Activated CD8-positive, alpha-beta T cell treated with anti-CD3 and anti-CD28 coated beads for 36 hours (primary cell): ENCODE results near the gene WNT9A. TPM values are rescaled to one million over a fixed set of nuclear protein-coding genes. Genes with fewer than 3 reads are reported as not detected.

ENCODE experiments used
- ATAC-seq: fragments of 200-7000 bp; cut with Tn5 transposase; one replicate; pipeline ENCODE4 v1.10.0; 2021; ENCODE audit warnings: mild to moderate bottlenecking, moderate library complexity
- CTCF ChIA-PET: fragments of 350-600 bp; sonication (Branson Sonifier 250); formaldehyde crosslinking; loops from one replicate; lab custom pipeline; 2021; ENCODE audit warnings: antibody characterized with exemption; lab: Charles Lee
- POLR2A ChIA-PET: fragments of 350-600 bp; sonication (Branson Sonifier 250); formaldehyde crosslinking; loops from one replicate; lab custom pipeline; 2021; ENCODE audit warnings: antibody characterized with exemption; lab: Charles Lee
- DNase-seq: peaks from one replicate; pipeline ENCODE4 v3.0.0-alpha.2; 2020
- H3K27ac Mint-ChIP-seq: one replicate; pipeline ENCODE4 v1.8.0; 2021; ENCODE audit warnings: mild to moderate bottlenecking, mixed read lengths
- H3K27me3 Mint-ChIP-seq: one replicate; pipeline ENCODE4 v1.8.0; 2021; ENCODE audit warnings: mixed read lengths
- H3K36me3 Mint-ChIP-seq: one replicate; pipeline ENCODE4 v1.8.0; 2021; ENCODE audit warnings: low read depth, mixed read lengths
- H3K4me1 Mint-ChIP-seq: one replicate; pipeline ENCODE4 v1.8.0; 2021; ENCODE audit warnings: low read depth, mixed read lengths
- H3K4me3 Mint-ChIP-seq: one replicate; pipeline ENCODE4 v1.8.0; 2021; ENCODE audit warnings: mild to moderate bottlenecking, moderate library complexity, mixed read lengths
- H3K9me3 Mint-ChIP-seq: one replicate; pipeline ENCODE4 v1.8.0; 2021; ENCODE audit warnings: mixed read lengths
- intact Hi-C: fragments of 100-400 bp; cut with micrococcal nuclease; formaldehyde crosslinking; loops from one replicate; pipeline ENCODE4 v1.10.0; 2022
- total RNA-seq, 2 experiments: library from RNA; stranded (reverse); gene quantifications; one replicate each; pipeline ENCODE4 v1.2.3, GENCODE V29; 2021
- TF ChIP-seq, protein P1 (sequence below): fragments of 200-600 bp; IDR thresholded peaks from one replicate; pipeline ENCODE4 v1.8.0; 2022; ENCODE audit warnings: antibody characterized with exemption, mild to moderate bottlenecking

WNT9A gene
- total RNA-seq, 2 experiments from 2014 or later, result not detected

DNA sequence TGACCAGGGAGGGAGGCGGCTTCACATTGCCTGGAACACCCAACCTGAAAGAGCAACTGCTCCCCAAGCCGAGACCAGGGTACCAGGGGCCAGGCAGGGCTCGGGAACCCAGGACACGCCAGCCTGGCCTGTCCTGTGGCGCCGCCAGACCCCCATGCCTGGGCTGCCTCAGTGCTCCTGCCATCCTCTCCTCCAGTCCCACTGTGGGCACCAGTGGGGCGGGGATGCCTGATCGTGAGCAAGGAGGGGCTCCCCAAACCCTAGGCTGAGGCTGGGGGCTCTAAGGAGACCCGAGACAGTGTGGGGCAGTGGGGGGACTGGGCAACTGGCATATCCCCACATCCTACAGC, 45.1 kb downstream of the WNT9A start:
- intact Hi-C loops, result no loop called here
- Mint-ChIP-seq H3K4me3 (no peak overlapping the region), H3K36me3 (no peaks in the 10 kb centered on the region), H3K27ac (no peak overlapping the region), H3K4me1 (peaks cover 10% of the 10 kb centered on the region), H3K9me3 (no peaks in the 10 kb centered on the region), H3K27me3 (no peaks in the 10 kb centered on the region)
- TF ChIP-seq, protein P1, sequence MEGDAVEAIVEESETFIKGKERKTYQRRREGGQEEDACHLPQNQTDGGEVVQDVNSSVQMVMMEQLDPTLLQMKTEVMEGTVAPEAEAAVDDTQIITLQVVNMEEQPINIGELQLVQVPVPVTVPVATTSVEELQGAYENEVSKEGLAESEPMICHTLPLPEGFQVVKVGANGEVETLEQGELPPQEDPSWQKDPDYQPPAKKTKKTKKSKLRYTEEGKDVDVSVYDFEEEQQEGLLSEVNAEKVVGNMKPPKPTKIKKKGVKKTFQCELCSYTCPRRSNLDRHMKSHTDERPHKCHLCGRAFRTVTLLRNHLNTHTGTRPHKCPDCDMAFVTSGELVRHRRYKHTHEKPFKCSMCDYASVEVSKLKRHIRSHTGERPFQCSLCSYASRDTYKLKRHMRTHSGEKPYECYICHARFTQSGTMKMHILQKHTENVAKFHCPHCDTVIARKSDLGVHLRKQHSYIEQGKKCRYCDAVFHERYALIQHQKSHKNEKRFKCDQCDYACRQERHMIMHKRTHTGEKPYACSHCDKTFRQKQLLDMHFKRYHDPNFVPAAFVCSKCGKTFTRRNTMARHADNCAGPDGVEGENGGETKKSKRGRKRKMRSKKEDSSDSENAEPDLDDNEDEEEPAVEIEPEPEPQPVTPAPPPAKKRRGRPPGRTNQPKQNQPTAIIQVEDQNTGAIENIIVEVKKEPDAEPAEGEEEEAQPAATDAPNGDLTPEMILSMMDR, result no peak
- DNase-seq, result no peak
- no peak for ATAC-seq
- CTCF ChIA-PET, result no interaction called here
- POLR2A ChIA-PET, result no interaction called here

DNA sequence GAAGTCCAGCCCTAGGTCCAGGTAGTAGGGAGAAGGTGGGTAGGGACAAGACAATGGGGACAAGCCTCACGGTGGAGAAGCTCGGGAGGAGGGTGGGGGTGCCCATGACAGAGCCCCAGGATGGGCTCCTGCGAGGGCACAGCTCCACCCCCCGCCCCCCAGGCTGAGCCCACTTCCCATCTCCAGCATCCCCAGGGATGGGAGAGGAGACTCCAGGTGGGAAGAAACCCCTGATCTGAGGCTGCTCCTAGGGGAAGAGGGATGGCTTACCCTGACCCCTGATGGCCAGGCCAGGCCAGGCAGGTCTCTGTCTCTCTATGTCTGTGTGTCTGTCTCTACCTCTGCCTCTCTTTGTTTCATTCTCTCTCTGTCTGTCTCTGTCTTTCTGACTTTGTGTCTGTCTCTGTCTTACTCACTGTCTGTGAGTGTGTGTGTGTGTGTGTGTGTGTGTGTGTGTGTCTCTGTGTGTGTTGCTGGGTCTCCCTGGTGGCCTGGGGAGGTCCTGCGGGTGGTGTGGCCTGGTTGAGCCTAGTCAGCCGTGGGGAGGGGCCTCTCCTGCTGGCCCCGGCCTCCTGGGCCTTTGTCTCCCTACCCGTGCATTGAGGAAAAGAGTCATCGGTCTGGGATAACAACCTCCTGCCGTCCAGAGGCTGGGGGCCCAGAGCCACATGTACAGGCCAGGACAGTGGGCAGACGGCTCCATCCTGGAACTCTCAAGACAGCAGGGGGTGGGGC, 45.7 kb downstream of the WNT9A start:
- H3K36me3 Mint-ChIP-seq, result no peaks in the 10 kb centered on the region
- intact Hi-C loops, result no loop called here
- DNase-seq (peak; percentile 20), ATAC-seq (peak; percentile 51)
- ChIA-PET POLR2A (no interaction called here), CTCF (no interaction called here)
- H3K4me3 Mint-ChIP-seq, result no peak overlapping the region
- H3K4me1 Mint-ChIP-seq, result peaks cover 11% of the 10 kb centered on the region
- no peaks in the 10 kb centered on the region for H3K9me3 Mint-ChIP-seq
- no peak overlapping the region for H3K27ac Mint-ChIP-seq
- TF ChIP-seq, protein P1, result no peak
- no peaks in the 10 kb centered on the region for H3K27me3 Mint-ChIP-seq

DNA sequence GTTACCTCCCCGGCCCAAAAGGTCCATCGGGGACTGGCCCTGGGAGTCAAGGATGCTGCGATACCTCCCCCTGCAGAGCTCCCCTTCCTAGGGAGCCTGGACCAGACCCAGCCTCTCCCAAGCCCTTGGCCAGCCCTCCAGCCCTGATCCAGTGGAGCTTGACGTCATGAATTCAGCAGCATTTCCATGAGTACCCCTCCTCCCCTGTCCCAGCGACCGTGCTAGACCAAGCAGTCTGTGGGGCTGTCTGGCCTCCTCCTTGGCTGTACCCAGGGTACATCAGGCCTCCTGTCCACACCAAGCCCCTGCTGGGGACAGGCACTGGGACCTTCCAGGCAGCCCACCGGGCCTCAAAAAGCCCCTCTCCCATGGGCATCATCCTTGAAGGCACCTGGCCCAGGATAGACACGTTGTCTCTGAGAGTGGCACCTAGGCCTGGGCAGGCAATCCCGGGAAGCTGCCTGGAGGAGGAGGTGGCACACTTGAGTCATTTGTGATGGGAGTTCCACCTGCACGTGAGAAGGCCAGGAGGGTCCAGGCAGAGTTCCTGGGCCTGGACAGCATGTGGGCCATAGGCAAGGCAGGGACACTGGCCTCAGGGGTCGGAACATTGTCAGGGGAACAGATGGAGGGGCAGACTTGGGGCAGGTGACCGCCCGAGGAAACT, 46.4 kb downstream of the WNT9A start:
- H3K4me3 Mint-ChIP-seq, result no peak overlapping the region
- H3K9me3 Mint-ChIP-seq, result no peaks in the 10 kb centered on the region
- ATAC-seq (no peak), DNase-seq (no peak)
- no peaks in the 10 kb centered on the region for H3K36me3 Mint-ChIP-seq
- POLR2A ChIA-PET, result no interaction called here
- H3K27me3 Mint-ChIP-seq, result no peaks in the 10 kb centered on the region
- intact Hi-C loops, result no loop called here
- peaks cover 11% of the 10 kb centered on the region for H3K4me1 Mint-ChIP-seq
- no peak overlapping the region for H3K27ac Mint-ChIP-seq
- TF ChIP-seq, protein P1, result no peak
- CTCF ChIA-PET, result no interaction called here

DNA sequence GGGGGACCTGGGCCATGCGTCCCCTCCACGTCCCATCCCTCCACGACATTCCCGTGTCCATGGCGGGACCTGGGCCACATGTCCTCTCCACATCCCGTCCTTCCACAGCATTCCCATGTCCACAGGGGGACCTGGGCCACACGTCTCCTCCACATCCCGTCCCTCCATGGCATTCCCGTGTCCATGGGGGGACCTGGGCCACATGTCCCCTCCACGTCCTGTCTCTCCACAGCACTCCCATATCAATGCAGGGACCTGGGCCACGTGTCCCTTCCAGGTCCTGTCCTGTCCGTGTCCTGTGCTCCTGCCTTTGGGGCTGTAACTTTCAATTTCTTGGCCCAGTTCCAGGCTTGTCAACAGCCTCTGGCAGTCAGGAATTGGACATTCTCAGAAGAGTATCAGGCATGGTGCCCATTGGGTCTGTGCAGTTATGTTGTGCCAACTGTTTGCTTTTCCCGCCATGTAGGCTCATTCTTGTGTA, 47.1 kb downstream of the WNT9A start:
- no peaks in the 10 kb centered on the region for H3K27me3 Mint-ChIP-seq
- ATAC-seq, result no peak
- TF ChIP-seq, protein P1, result no peak
- no peaks in the 10 kb centered on the region for H3K9me3 Mint-ChIP-seq
- peak; percentile 0 for DNase-seq
- ChIA-PET POLR2A (no interaction called here), CTCF (no interaction called here)
- H3K27ac Mint-ChIP-seq, result no peak overlapping the region
- H3K36me3 Mint-ChIP-seq, result no peaks in the 10 kb centered on the region
- peaks cover 11% of the 10 kb centered on the region for H3K4me1 Mint-ChIP-seq
- no peak overlapping the region for H3K4me3 Mint-ChIP-seq
- intact Hi-C loops, result no loop called here

GRCh38 chr1:227899820-227900449, 47.8 kb downstream of the WNT9A start:
- Mint-ChIP-seq H3K4me1 (peaks cover 11% of the 10 kb centered on the region), H3K36me3 (no peaks in the 10 kb centered on the region), H3K9me3 (no peaks in the 10 kb centered on the region), H3K4me3 (no peak overlapping the region), H3K27ac (no peak overlapping the region), H3K27me3 (no peaks in the 10 kb centered on the region)
- DNase-seq (peak; percentile 0), ATAC-seq (no peak)
- intact Hi-C loops, result no loop called here
- CTCF ChIA-PET, result no interaction called here
- TF ChIP-seq, protein P1, result no peak
- POLR2A ChIA-PET, result no interaction called here
